T follicular helper cell (primary cell): ENCODE measurements around the gene KLHL3.
A peak's percentile ranks its signal among the peaks of the same experiment; 100 is the strongest.

Experiments
- DNase-seq: peaks from one replicate; pipeline ENCODE4 v3.0.0-alpha.2; 2020; ENCODE audit warnings: low read depth

KLHL3 gene

GRCh38 chr5:137743031-137743640 lies 7.2 kb upstream of the KLHL3 start:
- peak; percentile 56 for DNase-seq

- no peak for DNase-seq
These were observed 5.8 kb upstream of the KLHL3 start for GRCh38 chr5:137741718-137742117.

- no peak for DNase-seq
These were observed 3.8 kb upstream of the KLHL3 start for GRCh38 chr5:137739737-137740136.

- DNase-seq = no peak
These were observed 3.1 kb upstream of the KLHL3 start for GRCh38 chr5:137738947-137739346.

- DNase-seq = peak; percentile 26
These were observed 1.7 kb upstream of the KLHL3 start for GRCh38 chr5:137737349-137738131.

- no peak for DNase-seq
These were observed 607 bp upstream of the KLHL3 start for GRCh38 chr5:137736496-137736895.

- no peak for DNase-seq
These were observed 831 bp downstream of the KLHL3 start for GRCh38 chr5:137734962-137735554.

GRCh38 chr5:137734331-137734730 lies 1.6 kb downstream of the KLHL3 start:
- no peak for DNase-seq

GRCh38 chr5:137733922-137734321 lies 2.0 kb downstream of the KLHL3 start:
- no peak for DNase-seq

- DNase-seq = no peak
These were observed 2.9 kb downstream of the KLHL3 start for GRCh38 chr5:137733006-137733405.

- DNase-seq = no peak
These were observed 4.7 kb downstream of the KLHL3 start for GRCh38 chr5:137731176-137731575.

GRCh38 chr5:137730336-137730735 lies 5.6 kb downstream of the KLHL3 start:
- no peak for DNase-seq

- DNase-seq = no peak
These were observed 7.8 kb downstream of the KLHL3 start for GRCh38 chr5:137728048-137728447.

- no peak for DNase-seq
These were observed 8.3 kb downstream of the KLHL3 start for GRCh38 chr5:137727623-137728022.

- no peak for DNase-seq
These were observed 11.6 kb downstream of the KLHL3 start for GRCh38 chr5:137724251-137724650.

GRCh38 chr5:137718611-137719010 lies 17.3 kb downstream of the KLHL3 start:
- DNase-seq = no peak

GRCh38 chr5:137716337-137716736 lies 19.6 kb downstream of the KLHL3 start:
- no peak for DNase-seq

- no peak for DNase-seq
These were observed 20.4 kb downstream of the KLHL3 start for GRCh38 chr5:137715456-137715855.

- no peak for DNase-seq
These were observed 20.9 kb downstream of the KLHL3 start for GRCh38 chr5:137714946-137715345.

- no peak for DNase-seq
These were observed 21.4 kb downstream of the KLHL3 start for GRCh38 chr5:137714494-137714893.

- DNase-seq = no peak
These were observed 23.7 kb downstream of the KLHL3 start for GRCh38 chr5:137712139-137712667.

GRCh38 chr5:137710086-137710485 lies 25.8 kb downstream of the KLHL3 start:
- no peak for DNase-seq
